ENCODE results near the gene C5orf58. TPM values are rescaled to one million over a fixed set of nuclear protein-coding genes. Genes with fewer than 3 reads are reported as not detected.

The C5orf58 gene
- polyA plus RNA-seq, 1 donor (not counting 4 experiments of a cell fraction or from before 2014, with no cell fraction given) = not detected

- Histone ChIP-seq H3K27ac (ENCODE audit: control insufficient read depth, insufficient read depth, low read length) (no peak overlapping the region), H3K36me3 (ENCODE audit: control insufficient read depth in 2 of 2, extremely low read depth in 1 of 2, insufficient read depth in 2 of 2, low read length in 2 of 2) (no peaks in the 10 kb centered on the region), H3K4me2 (ENCODE audit: control insufficient read depth, extremely low read depth, insufficient read depth, low read depth, low read length) (no peak overlapping the region), H3K27me3 (ENCODE audit: control insufficient read depth, extremely low read depth, insufficient read depth, low read length) (no peaks in the 10 kb centered on the region), H3K9me3 (ENCODE audit: control insufficient read depth, low read depth, low read length) (no peaks in the 10 kb centered on the region), H4K20me1 (ENCODE audit: control insufficient read depth, extremely low read depth, insufficient read depth, low read length) (no peaks in the 10 kb centered on the region), H2AFZ (ENCODE audit: control insufficient read depth, low read length) (no peak overlapping the region), H3K4me1 (ENCODE audit: control insufficient read depth, extremely low read depth, insufficient read depth, low read length) (no peaks in the 10 kb centered on the region), H3K4me3 (ENCODE audit: control insufficient read depth in 2 of 3, extremely low read depth in 1 of 3, insufficient read depth in 2 of 3, low read depth in 1 of 3, low read length in 3 of 3) (no peak overlapping the region), H3K79me2 (ENCODE audit: control insufficient read depth, insufficient read depth, low read length) (no peaks in the 10 kb centered on the region), H3K9me1 (ENCODE audit: control insufficient read depth, extremely low read depth, insufficient read depth, low read length) (no peaks in the 10 kb centered on the region), H3K9ac (ENCODE audit: control insufficient read depth, extremely low read depth, insufficient read depth, low read length) (no peak overlapping the region)
- FAIRE-seq (no peak), DNase-seq (ENCODE audit: low read depth, low spot score) (no peak)
- TF ChIP-seq EZH2 (IDR thresholded peaks at IDR 0.05; ENCODE audit: low read length) (no peak), CTCF (optimal IDR thresholded peaks at IDR 0.05 in 1 of 3, IDR thresholded peaks at IDR 0.05 in 1 of 3, conservative IDR thresholded peaks at IDR 0.05 in 1 of 3; ENCODE audit: extremely low read depth in 1 of 3, insufficient read depth in 2 of 3, low read length in 3 of 3) (no peak)
- dilution Hi-C loops (cut with MboI; ENCODE audit: extremely low pct_ligation_motif_present, low sequenced_read_pairs) = no loop called here
Measured at GRCh38 chr5:170192829-170193228, 40.0 kb upstream of the C5orf58 start.

- no peaks in the 10 kb centered on the region for H3K9me3 ChIP-seq (ENCODE audit: control insufficient read depth, low read depth, low read length)
- H3K27me3 ChIP-seq (ENCODE audit: control insufficient read depth, extremely low read depth, insufficient read depth, low read length) = no peaks in the 10 kb centered on the region
- H3K9me1 ChIP-seq (ENCODE audit: control insufficient read depth, extremely low read depth, insufficient read depth, low read length) = no peaks in the 10 kb centered on the region
- no peak overlapping the region for H3K9ac ChIP-seq (ENCODE audit: control insufficient read depth, extremely low read depth, insufficient read depth, low read length)
- no peak for FAIRE-seq
- H3K4me3 ChIP-seq (ENCODE audit: control insufficient read depth in 2 of 3, extremely low read depth in 1 of 3, insufficient read depth in 2 of 3, low read depth in 1 of 3, low read length in 3 of 3) = no peak overlapping the region
- TF ChIP-seq EZH2 (IDR thresholded peaks at IDR 0.05; ENCODE audit: low read length) (no peak), CTCF (optimal IDR thresholded peaks at IDR 0.05 in 1 of 3, IDR thresholded peaks at IDR 0.05 in 1 of 3, conservative IDR thresholded peaks at IDR 0.05 in 1 of 3; ENCODE audit: extremely low read depth in 1 of 3, insufficient read depth in 2 of 3, low read length in 3 of 3) (no peak)
- no peaks in the 10 kb centered on the region for H4K20me1 ChIP-seq (ENCODE audit: control insufficient read depth, extremely low read depth, insufficient read depth, low read length)
- no peak overlapping the region for H2AFZ ChIP-seq (ENCODE audit: control insufficient read depth, low read length)
- DNase-seq (ENCODE audit: low read depth, low spot score) = no peak
- dilution Hi-C loops (cut with MboI; ENCODE audit: extremely low pct_ligation_motif_present, low sequenced_read_pairs) = no loop called here
- H3K79me2 ChIP-seq (ENCODE audit: control insufficient read depth, insufficient read depth, low read length) = no peaks in the 10 kb centered on the region
- H3K27ac ChIP-seq (ENCODE audit: control insufficient read depth, insufficient read depth, low read length) = no peak overlapping the region
- no peak overlapping the region for H3K4me2 ChIP-seq (ENCODE audit: control insufficient read depth, extremely low read depth, insufficient read depth, low read depth, low read length)
- no peaks in the 10 kb centered on the region for H3K4me1 ChIP-seq (ENCODE audit: control insufficient read depth, extremely low read depth, insufficient read depth, low read length)
- no peaks in the 10 kb centered on the region for H3K36me3 ChIP-seq (ENCODE audit: control insufficient read depth in 2 of 2, extremely low read depth in 1 of 2, insufficient read depth in 2 of 2, low read length in 2 of 2)
Measured at GRCh38 chr5:170195961-170196360, 36.8 kb upstream of the C5orf58 start.

Measured in keratinocyte (primary cell).